Putamen (tissue), 1 donor: Measurements from ENCODE around the gene PTGES2.

Source experiments
- DNase-seq: peaks from one replicate; pipeline ENCODE4 v3.0.0-alpha.2; 2016; ENCODE audit warnings: low spot score

PTGES2 gene

DNA sequence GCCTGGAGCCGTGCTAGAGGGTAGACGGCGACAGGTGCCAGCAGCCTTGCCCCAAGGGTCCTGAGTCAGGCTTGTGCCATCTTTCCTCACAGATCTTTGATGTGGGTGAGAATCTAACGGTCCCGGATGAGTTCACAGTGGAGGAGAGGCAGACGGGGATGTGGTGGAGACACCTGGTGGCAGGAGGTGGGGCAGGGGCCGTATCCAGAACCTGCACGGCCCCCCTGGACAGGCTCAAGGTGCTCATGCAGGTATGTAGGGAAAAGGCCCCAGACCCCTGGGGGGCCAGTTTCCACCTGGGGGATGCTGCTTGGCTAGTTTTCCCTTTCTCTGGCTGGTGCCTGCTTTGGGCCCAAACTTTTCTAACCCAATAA, 24.0 kb downstream of the PTGES2 start:
- no peak for DNase-seq

GRCh38 chr9:128102861-128103588, 24.5 kb downstream of the PTGES2 start:
- DNase-seq, result no peak

GRCh38 chr9:128102196-128102595, 25.3 kb downstream of the PTGES2 start:
- DNase-seq, result no peak

GRCh38 chr9:128101690-128102089, 25.8 kb downstream of the PTGES2 start:
- DNase-seq, result no peak

- no peak for DNase-seq
Measured at GRCh38 chr9:128101231-128101661, 26.3 kb downstream of the PTGES2 start.

DNA sequence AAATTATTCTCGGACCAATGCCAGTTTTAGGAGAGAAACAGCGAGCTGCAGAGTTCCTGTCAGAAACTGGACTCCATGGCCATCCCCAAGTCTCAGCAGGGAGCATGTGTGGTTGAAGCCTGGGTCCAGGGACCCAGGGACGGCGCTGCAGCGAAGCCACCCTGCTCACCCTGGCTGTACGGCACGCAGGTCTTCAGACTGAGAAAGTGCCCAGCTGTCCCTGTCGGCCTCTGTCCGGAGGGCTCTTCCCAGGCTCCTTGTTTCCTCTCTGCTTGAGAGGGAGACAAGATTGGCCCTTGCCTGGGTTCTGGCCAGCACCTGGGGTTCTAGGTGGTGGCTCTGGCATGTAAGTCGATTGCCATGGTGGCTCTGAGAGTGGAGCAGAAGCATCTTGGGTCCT, 26.9 kb downstream of the PTGES2 start:
- no peak for DNase-seq

- DNase-seq, result no peak
Measured at GRCh38 chr9:128099932-128100491, 27.5 kb downstream of the PTGES2 start.

DNA sequence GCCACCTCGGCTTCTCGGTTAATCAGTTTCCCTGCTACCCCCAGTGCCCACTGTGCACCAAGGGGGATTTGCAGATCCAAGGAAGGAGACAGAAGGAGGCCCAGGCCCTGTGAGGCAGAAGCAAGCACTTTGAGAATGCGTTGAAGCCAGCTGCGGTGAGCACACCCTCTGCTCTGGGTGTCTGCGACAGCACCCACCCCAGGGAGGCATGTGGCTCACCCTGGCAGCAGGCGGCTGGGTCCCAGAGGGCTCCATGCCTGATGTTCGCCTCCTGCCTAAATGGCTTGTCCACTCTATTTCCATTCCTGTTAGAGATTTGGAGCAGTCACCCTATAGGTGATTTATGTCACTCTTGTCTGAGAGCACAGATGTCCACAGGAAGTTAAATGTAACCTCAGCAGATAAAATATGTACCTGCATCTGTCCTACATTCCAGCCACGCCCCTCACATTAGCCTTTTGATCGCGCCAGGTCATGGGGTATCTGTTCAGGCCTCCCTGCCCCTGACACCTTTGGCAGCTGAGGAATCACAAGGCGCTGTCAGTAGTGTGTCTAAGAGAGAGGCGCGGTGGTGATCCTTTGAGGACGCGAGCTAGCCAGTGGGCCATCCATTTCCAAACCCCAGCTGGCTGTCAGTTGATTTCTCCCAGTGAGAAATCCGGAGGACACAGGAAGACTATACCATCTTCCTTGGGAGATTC, 28.1 kb downstream of the PTGES2 start:
- DNase-seq, result no peak

- DNase-seq, result peak; percentile 92
Measured at GRCh38 chr9:128098297-128099230, 29.0 kb downstream of the PTGES2 start.

- no peak for DNase-seq
Measured at GRCh38 chr9:128097543-128098296, 29.8 kb downstream of the PTGES2 start.

- no peak for DNase-seq
Measured at GRCh38 chr9:128096616-128097536, 30.7 kb downstream of the PTGES2 start.

DNA sequence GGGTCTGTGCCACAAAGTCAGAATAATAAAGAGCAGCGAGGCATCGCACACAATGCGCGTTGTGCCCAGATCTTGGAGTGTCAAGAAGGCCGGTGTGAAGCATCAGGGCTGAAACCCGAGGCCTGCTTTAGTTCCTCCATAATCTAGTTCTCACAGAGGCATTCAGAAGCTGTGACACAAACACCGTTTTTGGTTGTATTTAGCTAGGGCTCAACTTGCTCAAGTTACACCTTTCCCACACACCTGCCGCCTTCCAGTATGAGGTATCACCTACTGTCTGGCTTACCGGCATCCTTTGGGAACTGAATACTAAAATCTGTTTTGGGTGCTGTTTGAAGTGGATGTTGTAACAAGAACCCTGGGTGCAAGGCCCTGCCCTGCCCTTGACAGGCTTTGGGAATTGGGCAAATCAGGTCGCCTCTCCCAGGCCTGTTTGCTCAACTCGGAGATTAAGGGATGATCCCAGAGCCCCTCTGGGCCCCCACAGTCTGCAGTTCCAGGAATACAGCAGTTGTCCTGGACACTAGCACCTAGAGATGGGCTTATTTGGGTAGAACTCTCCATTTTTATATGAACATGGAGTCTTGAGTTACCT, 32.5 kb downstream of the PTGES2 start:
- no peak for DNase-seq

GRCh38 chr9:128094166-128094949, 33.2 kb downstream of the PTGES2 start:
- peak; percentile 91 for DNase-seq

DNA sequence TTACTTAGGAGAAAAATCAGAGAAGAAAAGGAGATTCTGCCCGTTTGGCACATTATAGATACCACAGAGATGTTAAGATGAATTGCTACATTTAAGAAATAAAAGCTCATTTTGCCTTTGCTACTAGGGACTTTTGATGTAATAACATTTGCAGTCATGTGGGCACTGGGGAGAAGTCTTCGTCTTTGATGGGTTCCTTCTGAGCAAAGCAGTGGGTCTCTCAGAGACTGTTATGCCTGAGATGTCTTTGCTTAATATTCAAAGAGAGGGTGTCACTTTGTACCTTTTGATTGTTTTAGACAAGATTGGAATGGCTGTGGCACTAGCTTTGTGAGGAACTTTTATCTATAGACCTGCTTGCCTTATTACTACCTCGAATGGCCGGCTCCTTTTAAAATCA, 34.5 kb downstream of the PTGES2 start:
- DNase-seq, result no peak

GRCh38 chr9:128092199-128092977, 35.1 kb downstream of the PTGES2 start:
- no peak for DNase-seq

- no peak for DNase-seq
Measured at GRCh38 chr9:128091571-128091970, 36.0 kb downstream of the PTGES2 start.

DNA sequence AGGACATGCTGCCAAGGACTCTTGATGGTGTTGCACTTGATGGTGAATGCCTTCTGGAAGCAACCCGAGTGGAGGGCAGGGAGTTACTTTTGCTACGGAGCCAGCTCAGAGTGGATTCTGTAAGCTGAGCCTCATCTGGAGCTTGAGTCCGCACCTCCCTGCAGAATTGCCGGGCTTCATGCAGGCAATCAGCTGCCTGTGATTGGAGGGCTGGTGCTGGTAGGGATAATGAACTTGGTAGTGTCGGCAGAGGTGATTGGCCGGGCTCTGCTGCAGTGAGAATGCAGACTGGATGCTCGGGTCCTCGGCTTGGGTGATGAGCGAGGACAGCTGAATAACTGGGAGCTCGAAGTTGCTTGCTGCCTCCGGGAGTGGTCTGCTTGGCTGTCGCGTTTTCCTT, 36.4 kb downstream of the PTGES2 start:
- DNase-seq, result peak; percentile 88

GRCh38 chr9:128089299-128089698, 38.2 kb downstream of the PTGES2 start:
- DNase-seq, result no peak
